Measurements from ENCODE around the gene GNG12. TPM values are rescaled to one million over a fixed set of nuclear protein-coding genes. Genes with fewer than 3 reads are reported as not detected.

Gene GNG12
- total RNA-seq, 1 experiment from 2014 or later, result 102 TPM

GRCh38 chr1:67768480-67768879 lies 64.8 kb downstream of the GNG12 start:
- CTCF ChIA-PET, result interaction anchor here (0.7 kb wide), 1 partner anchor 83 kb away, joined by 3 read pairs; no protein-coding TSS in a partner anchor
- Histone ChIP-seq H4K20me1 (ENCODE audit: insufficient read depth) (peaks cover 5% of the 10 kb centered on the region; the same call in 1 of the 2 replicates), H3K4me3 (no peak overlapping the region), H3K4me1 (replicated peaks; ENCODE audit: insufficient read depth) (no peaks in the 10 kb centered on the region), H3K27me3 (ENCODE audit: insufficient read depth, low read depth) (no peaks in the 10 kb centered on the region), H3K36me3 (ENCODE audit: low read depth) (no peaks in the 10 kb centered on the region), H3K9me3 (ENCODE audit: insufficient read depth, low read depth) (no peaks in the 10 kb centered on the region), H3F3A (ENCODE audit: insufficient read depth, low read depth) (0 out of 2 replicates have a peak, but pooled peaks cover 4% of the 10 kb centered on the region), H3K4me2 (no peak overlapping the region), H3K27ac (no peak overlapping the region), H3K79me2 (ENCODE audit: low read depth) (no peaks in the 10 kb centered on the region), H3K9me2 (ENCODE audit: insufficient read depth) (no peaks in the 10 kb centered on the region), H2AFZ (no peak overlapping the region)
- TF ChIP-seq EZH2 (IDR thresholded peaks at IDR 0.05; ENCODE audit: low read depth) (no peak), CTCF (conservative IDR thresholded peaks at IDR 0.05) (no peak)
- intact Hi-C loops (cut with micrococcal nuclease; ENCODE audit: unreplicated experiment), result loop anchor here (10.0 kb wide), 2 partner anchors 334 to 534 kb away; partner anchors contain the start of gene SERBP1
- BruUV-seq (replicated peaks), result no TSS peak
- POLR2A ChIA-PET (ENCODE audit: unreplicated experiment), result no interaction called here
- DNase-seq, result no peak

GRCh38 chr1:67767103-67767782 lies 66.0 kb downstream of the GNG12 start:
- ChIA-PET CTCF (interaction anchor here (0.7 to 2.3 kb wide), 7 partner anchors 13 to 243 kb away, joined by 3 to 39 read pairs (median 4); no protein-coding TSS in a partner anchor), POLR2A (ENCODE audit: unreplicated experiment) (no interaction called here)
- Histone ChIP-seq H3K9me3 (ENCODE audit: insufficient read depth, low read depth) (no peaks in the 10 kb centered on the region), H3K27me3 (ENCODE audit: insufficient read depth, low read depth) (no peaks in the 10 kb centered on the region), H3K4me2 (no peak overlapping the region), H3K27ac (no peak overlapping the region), H3K4me3 (no peak overlapping the region), H3F3A (ENCODE audit: insufficient read depth, low read depth) (0 out of 2 replicates have a peak, but pooled peaks cover 4% of the 10 kb centered on the region), H3K79me2 (ENCODE audit: low read depth) (no peaks in the 10 kb centered on the region), H4K20me1 (ENCODE audit: insufficient read depth) (peaks cover 5% of the 10 kb centered on the region; the same call in 1 of the 2 replicates), H3K9me2 (ENCODE audit: insufficient read depth) (no peaks in the 10 kb centered on the region), H3K4me1 (replicated peaks; ENCODE audit: insufficient read depth) (no peaks in the 10 kb centered on the region), H3K36me3 (ENCODE audit: low read depth) (no peaks in the 10 kb centered on the region), H2AFZ (no peak overlapping the region)
- intact Hi-C loops (cut with micrococcal nuclease; ENCODE audit: unreplicated experiment), result loop anchor here (2.0 to 10.0 kb wide), 3 partner anchors 66 to 532 kb away; partner anchors contain the start of genes GNG12 and SERBP1
- TF ChIP-seq CTCF (conservative IDR thresholded peaks at IDR 0.05) (no peak), EZH2 (IDR thresholded peaks at IDR 0.05; ENCODE audit: low read depth) (no peak)
- BruUV-seq (replicated peaks), result no TSS peak
- no peak for DNase-seq

GRCh38 chr1:67766141-67766978 lies 66.9 kb downstream of the GNG12 start:
- Histone ChIP-seq H2AFZ (no peak overlapping the region), H3K4me2 (no peak overlapping the region), H3K4me1 (replicated peaks; ENCODE audit: insufficient read depth) (no peaks in the 10 kb centered on the region), H3K36me3 (ENCODE audit: low read depth) (no peaks in the 10 kb centered on the region), H3K9me2 (ENCODE audit: insufficient read depth) (no peaks in the 10 kb centered on the region), H3K9me3 (ENCODE audit: insufficient read depth, low read depth) (no peaks in the 10 kb centered on the region), H3K4me3 (no peak overlapping the region), H3K27me3 (ENCODE audit: insufficient read depth, low read depth) (no peaks in the 10 kb centered on the region), H3K79me2 (ENCODE audit: low read depth) (no peaks in the 10 kb centered on the region), H3K27ac (no peak overlapping the region), H3F3A (ENCODE audit: insufficient read depth, low read depth) (0 out of 2 replicates have a peak, but pooled peaks cover 4% of the 10 kb centered on the region), H4K20me1 (ENCODE audit: insufficient read depth) (peaks cover 5% of the 10 kb centered on the region; the same call in 1 of the 2 replicates)
- TF ChIP-seq EZH2 (IDR thresholded peaks at IDR 0.05; ENCODE audit: low read depth), result no peak
- TF ChIP-seq CTCF (conservative IDR thresholded peaks at IDR 0.05), result peak; percentile 99
- intact Hi-C loops (cut with micrococcal nuclease; ENCODE audit: unreplicated experiment), result loop anchor here (1.0 to 10.0 kb wide), 8 partner anchors 26 to 576 kb away; partner anchors contain the start of genes GNG12 and SERBP1
- ChIA-PET CTCF (interaction anchor here (0.6 to 2.3 kb wide), 20 partner anchors 12 to 1948 kb away, joined by 3 to 39 read pairs (median 5); no protein-coding TSS in a partner anchor), POLR2A (ENCODE audit: unreplicated experiment) (interaction anchor here (0.6 kb wide), 1 partner anchor 63 kb away, joined by 4 read pairs; no protein-coding TSS in a partner anchor)
- peak in 1 of 2 experiments; percentile 44 for DNase-seq
- BruUV-seq (replicated peaks), result no TSS peak

All from PC-9 (cell line).